Measurements from ENCODE around the gene PHLDB3.

GRCh38 chr19:43486412-43486811 lies 18.1 kb downstream of the PHLDB3 start:
- no peak for TF ChIP-seq EZH2 (IDR thresholded peaks at IDR 0.05; ENCODE audit: low read depth)
- TF ChIP-seq, protein P1, sequence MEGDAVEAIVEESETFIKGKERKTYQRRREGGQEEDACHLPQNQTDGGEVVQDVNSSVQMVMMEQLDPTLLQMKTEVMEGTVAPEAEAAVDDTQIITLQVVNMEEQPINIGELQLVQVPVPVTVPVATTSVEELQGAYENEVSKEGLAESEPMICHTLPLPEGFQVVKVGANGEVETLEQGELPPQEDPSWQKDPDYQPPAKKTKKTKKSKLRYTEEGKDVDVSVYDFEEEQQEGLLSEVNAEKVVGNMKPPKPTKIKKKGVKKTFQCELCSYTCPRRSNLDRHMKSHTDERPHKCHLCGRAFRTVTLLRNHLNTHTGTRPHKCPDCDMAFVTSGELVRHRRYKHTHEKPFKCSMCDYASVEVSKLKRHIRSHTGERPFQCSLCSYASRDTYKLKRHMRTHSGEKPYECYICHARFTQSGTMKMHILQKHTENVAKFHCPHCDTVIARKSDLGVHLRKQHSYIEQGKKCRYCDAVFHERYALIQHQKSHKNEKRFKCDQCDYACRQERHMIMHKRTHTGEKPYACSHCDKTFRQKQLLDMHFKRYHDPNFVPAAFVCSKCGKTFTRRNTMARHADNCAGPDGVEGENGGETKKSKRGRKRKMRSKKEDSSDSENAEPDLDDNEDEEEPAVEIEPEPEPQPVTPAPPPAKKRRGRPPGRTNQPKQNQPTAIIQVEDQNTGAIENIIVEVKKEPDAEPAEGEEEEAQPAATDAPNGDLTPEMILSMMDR (conservative IDR thresholded peaks at IDR 0.05), result no peak
